Stomach (tissue), 9 donors: ENCODE data around the gene TMPRSS4. TPM values are rescaled to one million over a fixed set of nuclear protein-coding genes. Genes with fewer than 3 reads are reported as not detected.

Experiments used
- DNase-seq, 2 donors: peaks; one replicate each; pipeline versions ENCODE4 v3.0.0 to v3.0.0-alpha.2; 2013 to 2019
- H3K27ac ChIP-seq, 5 donors: fragments of 200-600 bp in 4 of 5; sonication (generic) in 4 of 5; one replicate each; pipeline ENCODE4 v1.5.1; 2013 to 2019; ENCODE audit warnings: mild to moderate bottlenecking in 1 of 5, moderate library complexity in 1 of 5
- H3K27me3 ChIP-seq, 3 donors: fragments of 200-600 bp; sonication (generic); one replicate each; pipeline ENCODE4 v1.5.1; 2017 to 2019; ENCODE audit warnings: mixed run types in 1 of 3
- H3K36me3 ChIP-seq, 4 donors: fragments of 200-600 bp; sonication (generic); 1 replicate in 3 of 4; 2 replicates in 1 of 4; pipeline ENCODE4 v1.5.1; 2016 to 2019
- H3K4me1 ChIP-seq, 4 donors: fragments of 200-600 bp; sonication (generic); one replicate each; pipeline ENCODE4 v1.5.1; 2016 to 2019
- H3K4me3 ChIP-seq, 4 donors: fragments of 200-600 bp; sonication (generic) in 3 of 4; one replicate each; pipeline ENCODE4 v1.5.1; 2016 to 2019; ENCODE audit warnings: mild to moderate bottlenecking in 1 of 4
- H3K9me3 ChIP-seq, 4 donors: fragments of 200-600 bp; sonication (generic); one replicate each; pipeline ENCODE4 v1.5.1; 2016 to 2019
- EP300 ChIP-seq: sonication (generic); formaldehyde crosslinking; IDR thresholded peaks from one replicate; pipeline ENCODE4 v1.6.1; 2017; ENCODE audit warnings: antibody characterized with exemption
- POLR2A ChIP-seq, 4 donors: fragments of 450-650 bp; IDR thresholded peaks; one replicate each; pipeline ENCODE4 v1.6.1; 2016; ENCODE audit warnings: antibody characterized with exemption in 4 of 4, control low read depth in 2 of 4, mild to moderate bottlenecking in 1 of 4, moderate library complexity in 1 of 4
- POLR2AphosphoS5 ChIP-seq, 3 donors: sonication (generic); formaldehyde crosslinking; IDR thresholded peaks; one replicate each; pipeline ENCODE4 v1.6.1; 2016; ENCODE audit warnings: antibody characterized with exemption in 3 of 3
- WGBS, 5 donors: extraction: QIAGEN DNeasy Blood & Tissue Kit in 3 of 5; methylation state at CpG; one replicate each; pipeline versions ENCODE4 v1.1.5 to v1.1.7; 2013 to 2018; 5-methylcytosine and 5-hydroxymethylcytosine counted together
- intact Hi-C: fragments of 100-400 bp; cut with DNase I; formaldehyde crosslinking; loops from one replicate; pipeline ENCODE4 v1.15.1; 2023; ENCODE audit warnings: low total_unique reads
- polyA plus RNA-seq, 3 donors: library from polyadenylated mRNA; stranded (reverse); fragments of 200-250 nt; gene quantifications; one replicate each; pipeline ENCODE4 v1.2.3, GENCODE V29; 2013
- total RNA-seq, 5 donors: library from RNA; depleted of rRNA; stranded (reverse); fragments of >200 nt; gene quantifications; one replicate each; pipeline versions ENCODE4 v1.1.0 to v1.2.3, GENCODE V29; 2014 to 2016
- TF ChIP-seq, protein P1 (sequence below), 7 experiments: fragments of 450-650 bp in 4 of 7; fragments of 200-600 bp in 3 of 7; sonication (generic) in 3 of 7; IDR thresholded peaks; one replicate each; pipeline ENCODE4 v1.5.1; 2016 to 2019; ENCODE audit warnings: antibody characterized with exemption in 7 of 7, control low read depth in 2 of 7, mild to moderate bottlenecking in 1 of 7
- donor health status: healthy with polysubstance abuse.
- donor health status: Bipolar disorder and iron deficiency.
- donor health status: healthy.

Gene TMPRSS4
- total and polyA plus RNA-seq, 8 donors: 4.7 to 498 (median 18.1) TPM

DNA sequence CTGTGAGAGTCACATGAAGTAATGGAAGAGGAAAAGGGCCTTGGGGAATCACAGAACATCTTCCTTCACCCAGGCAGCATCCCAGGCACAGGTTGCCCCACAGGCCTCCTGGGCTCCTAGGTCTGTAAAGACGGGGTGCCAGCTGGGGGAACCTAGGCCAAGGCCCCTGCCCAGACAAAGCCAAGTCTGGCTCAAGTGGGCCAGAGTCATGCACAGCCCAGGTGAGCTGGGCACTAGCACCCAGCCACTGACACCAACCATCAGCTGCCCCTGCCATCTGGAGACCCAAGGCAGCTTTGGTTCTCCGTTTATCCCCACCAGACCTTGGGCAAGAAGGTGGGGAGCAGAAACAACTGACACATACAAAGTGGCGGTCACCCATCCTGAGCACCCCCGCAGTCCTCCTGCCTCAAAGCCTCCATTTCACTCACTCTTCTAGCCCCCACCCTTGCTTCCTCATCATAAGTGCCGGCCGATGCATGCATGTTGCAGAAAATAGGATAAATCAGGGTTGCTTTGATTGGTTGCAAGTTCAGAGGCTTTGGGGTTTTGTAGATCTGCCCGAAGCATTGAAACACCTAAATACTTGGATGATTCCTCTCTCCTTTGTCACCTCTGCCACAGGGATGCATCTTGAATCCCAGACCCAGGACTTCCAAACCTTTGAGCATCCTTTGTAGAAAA, 26.5 kb upstream of the TMPRSS4 start:
- Histone ChIP-seq H3K4me3 (no peak overlapping the region), H3K27ac (no peak overlapping the region), H3K4me1 (peaks cover 0 to 6% (median 0%) of the 10 kb centered on the region in 4 donors), H3K27me3 (no peaks in the 10 kb centered on the region), H3K36me3 (no peaks in the 10 kb centered on the region), H3K9me3 (no peaks in the 10 kb centered on the region)
- 87 to 92% (median 91%) methylated on average over 4 to 7 of the region's 7 CpGs for WGBS, 5 donors
- intact Hi-C loops: loop anchor here (10.0 kb wide), 1 partner anchor 106 kb away; no protein-coding TSS in a partner anchor
- TF ChIP-seq POLR2AphosphoS5 (IDR thresholded peaks at IDR 0.05) (no peak), EP300 (no peak), POLR2A (IDR thresholded peaks at IDR 0.05) (no peak)
- TF ChIP-seq, protein P1, sequence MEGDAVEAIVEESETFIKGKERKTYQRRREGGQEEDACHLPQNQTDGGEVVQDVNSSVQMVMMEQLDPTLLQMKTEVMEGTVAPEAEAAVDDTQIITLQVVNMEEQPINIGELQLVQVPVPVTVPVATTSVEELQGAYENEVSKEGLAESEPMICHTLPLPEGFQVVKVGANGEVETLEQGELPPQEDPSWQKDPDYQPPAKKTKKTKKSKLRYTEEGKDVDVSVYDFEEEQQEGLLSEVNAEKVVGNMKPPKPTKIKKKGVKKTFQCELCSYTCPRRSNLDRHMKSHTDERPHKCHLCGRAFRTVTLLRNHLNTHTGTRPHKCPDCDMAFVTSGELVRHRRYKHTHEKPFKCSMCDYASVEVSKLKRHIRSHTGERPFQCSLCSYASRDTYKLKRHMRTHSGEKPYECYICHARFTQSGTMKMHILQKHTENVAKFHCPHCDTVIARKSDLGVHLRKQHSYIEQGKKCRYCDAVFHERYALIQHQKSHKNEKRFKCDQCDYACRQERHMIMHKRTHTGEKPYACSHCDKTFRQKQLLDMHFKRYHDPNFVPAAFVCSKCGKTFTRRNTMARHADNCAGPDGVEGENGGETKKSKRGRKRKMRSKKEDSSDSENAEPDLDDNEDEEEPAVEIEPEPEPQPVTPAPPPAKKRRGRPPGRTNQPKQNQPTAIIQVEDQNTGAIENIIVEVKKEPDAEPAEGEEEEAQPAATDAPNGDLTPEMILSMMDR (IDR thresholded peaks at IDR 0.05): no peak
- peak in 1 of 2 donors; percentile 9 for DNase-seq

DNA sequence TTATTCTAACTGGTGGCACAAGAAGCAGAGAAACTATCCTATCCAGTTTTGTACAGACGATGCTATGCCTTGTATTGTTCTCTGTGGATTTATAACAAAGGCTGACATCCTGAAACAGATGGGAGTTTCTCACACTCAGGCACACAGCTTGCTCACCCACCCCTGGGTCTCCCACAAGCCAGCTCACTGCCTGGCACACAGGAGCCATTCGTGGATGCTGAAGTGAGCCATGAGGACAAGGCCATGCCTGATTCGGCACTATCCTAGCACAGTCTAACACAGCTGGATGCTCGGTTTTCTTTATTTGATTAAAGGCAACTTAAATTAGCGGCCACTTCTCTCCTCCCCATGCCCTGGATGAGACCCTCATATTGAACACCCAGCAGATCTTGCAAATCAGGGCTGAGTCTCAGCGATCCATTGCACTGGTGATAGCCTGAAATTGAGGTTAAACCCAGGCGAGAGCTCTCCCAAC, 25.7 kb upstream of the TMPRSS4 start:
- Histone ChIP-seq H3K9me3 (no peaks in the 10 kb centered on the region), H3K27me3 (no peaks in the 10 kb centered on the region), H3K4me1 (peaks cover 0 to 6% (median 0%) of the 10 kb centered on the region in 4 donors), H3K36me3 (no peaks in the 10 kb centered on the region), H3K27ac (peak overlapping the region in 1 of 5 donors; percentile 24), H3K4me3 (no peak overlapping the region)
- intact Hi-C loops: loop anchor here (10.0 kb wide), 1 partner anchor 106 kb away; no protein-coding TSS in a partner anchor
- DNase-seq: no peak
- TF ChIP-seq POLR2A (IDR thresholded peaks at IDR 0.05): no peak
- no peak for TF ChIP-seq EP300
- TF ChIP-seq, protein P1 (IDR thresholded peaks at IDR 0.05): no peak
- TF ChIP-seq POLR2AphosphoS5 (IDR thresholded peaks at IDR 0.05): no peak
- 68 to 88% (median 75%) methylated on average over 7 of the region's 7 CpGs for WGBS, 5 donors

DNA sequence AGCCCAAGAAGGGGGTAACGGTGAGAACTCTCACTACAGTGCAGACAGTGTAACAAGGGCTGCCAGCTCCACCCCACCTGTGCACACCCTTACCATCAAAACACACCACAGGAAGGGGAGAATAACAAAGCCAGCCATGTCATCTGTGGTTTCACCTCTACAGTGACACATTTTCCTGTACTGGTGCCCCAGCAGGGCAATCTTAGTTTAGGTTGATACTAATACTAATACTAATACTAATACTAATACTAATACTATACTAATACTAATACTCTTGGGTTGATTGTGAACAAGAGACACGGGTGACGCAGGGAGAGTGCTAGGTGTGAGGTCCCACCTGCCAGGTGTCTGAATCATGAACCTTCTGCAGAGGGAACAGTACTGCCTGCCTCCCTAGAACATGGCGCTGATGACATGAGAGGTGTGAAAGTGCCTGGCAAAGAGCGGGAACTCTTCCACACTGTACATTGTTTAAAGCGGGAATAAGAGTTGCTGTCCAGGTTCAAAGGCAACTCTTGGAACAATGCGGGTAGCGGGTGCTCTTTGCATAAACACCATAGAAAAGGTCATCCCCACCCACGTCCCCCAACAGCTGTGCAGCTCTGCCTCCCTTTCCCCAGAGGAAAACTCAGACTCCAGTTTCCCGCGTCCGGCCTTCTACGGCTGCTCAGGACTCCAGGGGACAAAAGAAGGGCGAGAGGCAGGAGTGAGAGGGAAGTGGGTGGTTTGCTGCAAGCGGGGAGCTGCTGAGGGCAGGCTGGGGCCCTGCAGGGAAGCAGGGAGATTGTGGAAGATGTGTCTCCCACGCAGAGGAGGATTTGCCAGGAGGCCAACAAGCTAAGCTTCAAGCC, 25.0 kb upstream of the TMPRSS4 start:
- intact Hi-C loops: loop anchor here (10.0 kb wide), 1 partner anchor 107 kb away; no protein-coding TSS in a partner anchor
- H3K27me3 ChIP-seq: no peaks in the 10 kb centered on the region
- peaks cover 0 to 6% (median 0%) of the 10 kb centered on the region in 4 donors for H3K4me1 ChIP-seq
- WGBS, 5 donors: 74 to 82% (median 79%) methylated on average over 16 of the region's 16 CpGs
- H3K36me3 ChIP-seq: no peaks in the 10 kb centered on the region
- no peaks in the 10 kb centered on the region for H3K9me3 ChIP-seq
- H3K4me3 ChIP-seq: no peak overlapping the region
- no peak overlapping the region for H3K27ac ChIP-seq
- DNase-seq: peak; percentile 27 to 63
- TF ChIP-seq POLR2AphosphoS5 (IDR thresholded peaks at IDR 0.05) (no peak), POLR2A (IDR thresholded peaks at IDR 0.05) (no peak), EP300 (no peak)
- TF ChIP-seq, protein P1 (IDR thresholded peaks at IDR 0.05): no peak

DNA sequence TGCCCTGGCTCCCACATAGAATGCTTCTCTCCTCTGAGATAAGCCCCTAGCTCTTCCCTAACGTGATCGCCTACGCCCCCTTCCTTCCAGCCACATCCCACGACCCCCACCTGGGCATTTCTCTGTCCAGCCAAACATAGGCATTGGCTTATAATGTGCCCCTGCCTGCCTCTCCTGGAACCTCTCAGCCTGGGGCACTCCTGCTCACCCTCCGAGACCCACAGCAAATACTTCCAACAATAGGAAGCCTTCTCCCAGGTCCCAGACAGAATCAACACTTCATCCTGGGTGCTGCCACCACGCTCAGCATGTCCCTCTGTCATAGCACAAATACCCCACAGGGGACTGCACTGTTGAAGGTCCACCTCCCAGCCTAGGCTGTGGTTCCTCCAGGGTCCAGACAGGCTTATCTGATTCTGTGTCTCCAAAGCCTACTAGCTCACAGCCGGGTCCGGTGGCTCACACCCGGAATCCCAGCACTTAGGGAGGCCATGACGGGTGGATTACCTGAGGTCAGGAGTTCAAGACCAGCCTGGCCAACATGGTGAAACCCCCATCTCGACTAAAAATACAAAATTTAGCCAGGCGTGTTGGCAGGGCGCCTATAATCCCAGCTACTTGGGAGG, 24.2 kb upstream of the TMPRSS4 start:
- H3K36me3 ChIP-seq: no peaks in the 10 kb centered on the region
- peak in 1 of 2 donors; percentile 22 for DNase-seq
- TF ChIP-seq, protein P1 (IDR thresholded peaks at IDR 0.05): no peak
- TF ChIP-seq POLR2AphosphoS5 (IDR thresholded peaks at IDR 0.05) (no peak), POLR2A (IDR thresholded peaks at IDR 0.05) (no peak), EP300 (no peak)
- no peaks in the 10 kb centered on the region for H3K9me3 ChIP-seq
- no peak overlapping the region for H3K27ac ChIP-seq
- 74 to 82% (median 79%) methylated on average over 10 to 13 of the region's 13 CpGs for WGBS, 5 donors
- peaks cover 0 to 6% (median 0%) of the 10 kb centered on the region in 4 donors for H3K4me1 ChIP-seq
- intact Hi-C loops: loop anchor here (10.0 kb wide), 1 partner anchor 108 kb away; no protein-coding TSS in a partner anchor
- no peak overlapping the region for H3K4me3 ChIP-seq
- no peaks in the 10 kb centered on the region for H3K27me3 ChIP-seq
